ENCODE measurements around the gene CDH13. TPM values are rescaled to one million over a fixed set of nuclear protein-coding genes. Genes with fewer than 3 reads are reported as not detected.

Gene CDH13
- total and polyA plus RNA-seq, 9 donors = 1.9 to 34.2 (median 4.8) TPM

GRCh38 chr16:82758904-82759303, 132.1 kb downstream of the CDH13 start:
- Histone ChIP-seq H3K27ac (no peak overlapping the region), H3K36me3 (no peaks in the 10 kb centered on the region), H3K27me3 (no peaks in the 10 kb centered on the region), H3K4me1 (ENCODE audit: insufficient read depth) (no peaks in the 10 kb centered on the region), H3K4me3 (no peak overlapping the region), H3K9me3 (no peaks in the 10 kb centered on the region)
- WGBS, 3 donors = 82 to 94% (median 84%) methylated on average over 2 of the region's 2 CpGs
- no peak for TF ChIP-seq EP300 (IDR thresholded peaks at IDR 0.05)
- no peak for TF ChIP-seq POLR2A (IDR thresholded peaks at IDR 0.05)
- TF ChIP-seq CTCF (IDR thresholded peaks at IDR 0.05) = no peak
- no peak for DNase-seq
- intact Hi-C loops (cut with DNase I) = no loop called here

GRCh38 chr16:82761236-82761635, 134.5 kb downstream of the CDH13 start:
- Histone ChIP-seq H3K27me3 (no peaks in the 10 kb centered on the region), H3K27ac (no peak overlapping the region), H3K36me3 (no peaks in the 10 kb centered on the region), H3K4me1 (ENCODE audit: insufficient read depth) (no peaks in the 10 kb centered on the region), H3K4me3 (no peak overlapping the region), H3K9me3 (no peaks in the 10 kb centered on the region)
- peak in 2 of 5 donors; percentile 36 to 37 for DNase-seq
- intact Hi-C loops (cut with DNase I) = no loop called here
- WGBS, 3 donors = 48 to 67% (median 53%) methylated on average over 4 of the region's 4 CpGs
- TF ChIP-seq CTCF (IDR thresholded peaks at IDR 0.05) (no peak), POLR2A (IDR thresholded peaks at IDR 0.05) (no peak), EP300 (IDR thresholded peaks at IDR 0.05) (no peak)

- Histone ChIP-seq H3K27me3 (no peaks in the 10 kb centered on the region), H3K4me1 (ENCODE audit: insufficient read depth) (no peaks in the 10 kb centered on the region), H3K36me3 (no peaks in the 10 kb centered on the region), H3K4me3 (peak overlapping the region; percentile 2), H3K9me3 (no peaks in the 10 kb centered on the region), H3K27ac (no peak overlapping the region)
- intact Hi-C loops (cut with DNase I) = no loop called here
- 6 to 19% (median 16%) methylated on average over 3 of the region's 3 CpGs for WGBS, 3 donors
- no peak for DNase-seq
- no peak for TF ChIP-seq EP300 (IDR thresholded peaks at IDR 0.05)
Observed at GRCh38 chr16:82761858-82762257, 135.1 kb downstream of the CDH13 start.

- H3K27me3 ChIP-seq = no peaks in the 10 kb centered on the region
- TF ChIP-seq CTCF (IDR thresholded peaks at IDR 0.05) (no peak), POLR2A (IDR thresholded peaks at IDR 0.05) (no peak), EP300 (IDR thresholded peaks at IDR 0.05) (no peak)
- H3K9me3 ChIP-seq = no peaks in the 10 kb centered on the region
- H3K4me3 ChIP-seq = no peak overlapping the region
- DNase-seq = no peak
- no peak overlapping the region for H3K27ac ChIP-seq
- no peaks in the 10 kb centered on the region for H3K36me3 ChIP-seq
- H3K4me1 ChIP-seq (ENCODE audit: insufficient read depth) = no peaks in the 10 kb centered on the region
- 82 to 97% (median 89%) methylated on average over 2 of the region's 2 CpGs for WGBS, 3 donors
- intact Hi-C loops (cut with DNase I) = no loop called here
Observed at GRCh38 chr16:82763371-82763770, 136.6 kb downstream of the CDH13 start.

- Histone ChIP-seq H3K27ac (no peak overlapping the region), H3K4me1 (ENCODE audit: insufficient read depth) (no peaks in the 10 kb centered on the region), H3K36me3 (no peaks in the 10 kb centered on the region), H3K4me3 (no peak overlapping the region), H3K9me3 (no peaks in the 10 kb centered on the region), H3K27me3 (no peaks in the 10 kb centered on the region)
- intact Hi-C loops (cut with DNase I) = no loop called here
- 75 to 77% (median 75%) methylated on average over 3 of the region's 3 CpGs for WGBS, 3 donors
- TF ChIP-seq EP300 (IDR thresholded peaks at IDR 0.05) (no peak), CTCF (IDR thresholded peaks at IDR 0.05) (no peak), POLR2A (IDR thresholded peaks at IDR 0.05) (no peak)
- DNase-seq = no peak
Observed at GRCh38 chr16:82767198-82767597, 140.4 kb downstream of the CDH13 start.
